C4-2B (cell line): ENCODE results near the gene MAP1S.

Experiments
- ZFX ChIP-seq: fragments of 450-650 bp; IDR thresholded peaks from 2 replicates; pipeline ENCODE4 v1.6.1; 2017
- TF ChIP-seq, protein P1 (sequence below): fragments of 450-650 bp; conservative IDR thresholded peaks from 2 replicates; pipeline ENCODE4 v1.5.1; 2017; ENCODE audit warnings: mild to moderate bottlenecking

DNA sequence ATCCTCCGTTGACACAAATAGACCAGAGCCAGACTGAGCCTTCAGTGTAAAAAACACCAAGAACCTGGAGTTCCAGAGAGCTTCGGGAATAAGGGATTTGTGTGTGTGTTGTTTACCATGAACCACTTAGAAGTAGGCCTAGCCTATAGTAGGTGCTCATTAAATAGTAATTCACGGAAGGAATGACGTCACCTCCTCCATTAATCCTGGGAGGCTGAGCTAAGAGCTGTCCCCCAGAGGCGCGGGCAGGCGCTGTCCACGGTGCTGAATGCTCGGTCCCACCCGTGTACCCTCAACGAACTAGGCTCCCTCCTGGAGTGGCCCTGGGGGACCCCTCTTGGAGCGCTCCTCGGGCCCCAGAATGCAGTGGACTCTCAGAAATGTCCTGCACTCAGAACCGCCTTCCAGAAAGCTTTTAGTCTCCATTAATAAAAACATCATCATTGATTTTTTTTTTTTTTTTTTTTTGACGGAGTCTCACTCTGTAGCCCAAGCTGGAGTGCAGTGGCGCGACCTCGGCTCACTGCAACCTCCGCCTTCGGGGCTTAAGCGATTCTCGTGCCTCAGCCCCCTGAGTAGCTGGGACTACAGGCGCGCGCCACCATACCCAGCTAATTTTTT, 37.7 kb upstream of the MAP1S start:
- TF ChIP-seq, protein P1, sequence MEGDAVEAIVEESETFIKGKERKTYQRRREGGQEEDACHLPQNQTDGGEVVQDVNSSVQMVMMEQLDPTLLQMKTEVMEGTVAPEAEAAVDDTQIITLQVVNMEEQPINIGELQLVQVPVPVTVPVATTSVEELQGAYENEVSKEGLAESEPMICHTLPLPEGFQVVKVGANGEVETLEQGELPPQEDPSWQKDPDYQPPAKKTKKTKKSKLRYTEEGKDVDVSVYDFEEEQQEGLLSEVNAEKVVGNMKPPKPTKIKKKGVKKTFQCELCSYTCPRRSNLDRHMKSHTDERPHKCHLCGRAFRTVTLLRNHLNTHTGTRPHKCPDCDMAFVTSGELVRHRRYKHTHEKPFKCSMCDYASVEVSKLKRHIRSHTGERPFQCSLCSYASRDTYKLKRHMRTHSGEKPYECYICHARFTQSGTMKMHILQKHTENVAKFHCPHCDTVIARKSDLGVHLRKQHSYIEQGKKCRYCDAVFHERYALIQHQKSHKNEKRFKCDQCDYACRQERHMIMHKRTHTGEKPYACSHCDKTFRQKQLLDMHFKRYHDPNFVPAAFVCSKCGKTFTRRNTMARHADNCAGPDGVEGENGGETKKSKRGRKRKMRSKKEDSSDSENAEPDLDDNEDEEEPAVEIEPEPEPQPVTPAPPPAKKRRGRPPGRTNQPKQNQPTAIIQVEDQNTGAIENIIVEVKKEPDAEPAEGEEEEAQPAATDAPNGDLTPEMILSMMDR: no peak
- TF ChIP-seq ZFX: no peak
